ENCODE data around the gene GABRA4. TPM values are rescaled to one million over a fixed set of nuclear protein-coding genes. Genes with fewer than 3 reads are reported as not detected.

The GABRA4 gene
- total RNA-seq, 1 donor from 2014 or later = not detected

GRCh38 chr4:46946919-46947536 is 46.4 kb downstream of the GABRA4 start:
- Histone ChIP-seq H3K27me3 (ENCODE audit: low read depth) (no peaks in the 10 kb centered on the region), H3K27ac (no peak overlapping the region)
- no peak for DNase-seq

GRCh38 chr4:46945062-46945461 is 48.3 kb downstream of the GABRA4 start:
- ATAC-seq = no peak
- TF ChIP-seq CTCF (IDR thresholded peaks at IDR 0.05) = no peak
- H3K4me3 ChIP-seq = no peak overlapping the region

More at GRCh38 chr4:46946919-46947536, 46.4 kb downstream of the GABRA4 start:
- H3K4me1 ChIP-seq = no peaks in the 10 kb centered on the region
- intact Hi-C loops (cut with DNase I) = no loop called here
- H3K9me3 ChIP-seq = no peaks in the 10 kb centered on the region
- no peak overlapping the region for H3K4me3 ChIP-seq
- no peak for TF ChIP-seq CTCF (IDR thresholded peaks at IDR 0.05)
- H3K36me3 ChIP-seq = no peaks in the 10 kb centered on the region
- no peak for ATAC-seq

GRCh38 chr4:46944345-46944744 is 49.0 kb downstream of the GABRA4 start:
- ATAC-seq (no peak), DNase-seq (no peak)
- H3K4me1 ChIP-seq = no peaks in the 10 kb centered on the region
- H3K9me3 ChIP-seq = no peaks in the 10 kb centered on the region
- intact Hi-C loops (cut with DNase I) = no loop called here
- no peak overlapping the region for H3K27ac ChIP-seq
- no peak for TF ChIP-seq CTCF (IDR thresholded peaks at IDR 0.05)
- H3K36me3 ChIP-seq = no peaks in the 10 kb centered on the region
- H3K4me3 ChIP-seq = no peak overlapping the region
- H3K27me3 ChIP-seq (ENCODE audit: low read depth) = no peaks in the 10 kb centered on the region

More at GRCh38 chr4:46945062-46945461, 48.3 kb downstream of the GABRA4 start:
- Histone ChIP-seq H3K36me3 (no peaks in the 10 kb centered on the region), H3K4me1 (no peaks in the 10 kb centered on the region), H3K9me3 (no peaks in the 10 kb centered on the region), H3K27me3 (ENCODE audit: low read depth) (no peaks in the 10 kb centered on the region), H3K27ac (no peak overlapping the region)
- DNase-seq = no peak
- intact Hi-C loops (cut with DNase I) = no loop called here

- intact Hi-C loops (cut with DNase I) = no loop called here
- H3K4me3 ChIP-seq = no peak overlapping the region
- no peak for TF ChIP-seq CTCF (IDR thresholded peaks at IDR 0.05)
- DNase-seq (no peak), ATAC-seq (no peak)
- H3K36me3 ChIP-seq = no peaks in the 10 kb centered on the region
- H3K27me3 ChIP-seq (ENCODE audit: low read depth) = no peaks in the 10 kb centered on the region
- H3K9me3 ChIP-seq = no peaks in the 10 kb centered on the region
- no peaks in the 10 kb centered on the region for H3K4me1 ChIP-seq
- no peak overlapping the region for H3K27ac ChIP-seq
Observed at GRCh38 chr4:46937493-46937892, 55.9 kb downstream of the GABRA4 start.

- H3K27me3 ChIP-seq (ENCODE audit: low read depth) = no peaks in the 10 kb centered on the region
- no peak overlapping the region for H3K4me3 ChIP-seq
- intact Hi-C loops (cut with DNase I) = no loop called here
- no peak for ATAC-seq
- no peak for TF ChIP-seq CTCF (IDR thresholded peaks at IDR 0.05)
- H3K9me3 ChIP-seq = no peaks in the 10 kb centered on the region
- DNase-seq = no peak
- no peak overlapping the region for H3K27ac ChIP-seq
- H3K36me3 ChIP-seq = no peaks in the 10 kb centered on the region
- no peaks in the 10 kb centered on the region for H3K4me1 ChIP-seq
Observed at GRCh38 chr4:46934726-46935125, 58.7 kb downstream of the GABRA4 start.
